Ishikawa (cell line): Measurements from ENCODE around the gene STRADB.

ENCODE experiments used
- CEBPB ChIP-seq: IDR thresholded peaks from 2 replicates; pipeline ENCODE4 v1.6.1; 2012
- EP300 ChIP-seq: IDR thresholded peaks from 2 replicates; pipeline ENCODE4 v1.6.1; 2012; ENCODE audit warnings: borderline replicate concordance
- NFIC ChIP-seq: IDR thresholded peaks from 2 replicates; pipeline ENCODE4 v1.6.1; 2012
- RAD21 ChIP-seq: IDR thresholded peaks from 2 replicates; pipeline ENCODE4 v1.6.1; 2012; ENCODE audit warnings: low read depth
- YY1 ChIP-seq: IDR thresholded peaks from 2 replicates; pipeline ENCODE4 v1.6.1; 2012; ENCODE audit warnings: low read depth
- TF ChIP-seq, protein P1 (sequence below): IDR thresholded peaks from 2 replicates; pipeline ENCODE4 v1.6.1; 2012
- TF ChIP-seq, protein P2 (sequence below): IDR thresholded peaks from 2 replicates; pipeline ENCODE4 v1.6.1; 2012; ENCODE audit warnings: low read depth, mild to moderate bottlenecking

- TF ChIP-seq NFIC = no peak
- TF ChIP-seq RAD21 = no peak
- TF ChIP-seq YY1 = no peak
- TF ChIP-seq EP300 = no peak
- TF ChIP-seq, protein P1, sequence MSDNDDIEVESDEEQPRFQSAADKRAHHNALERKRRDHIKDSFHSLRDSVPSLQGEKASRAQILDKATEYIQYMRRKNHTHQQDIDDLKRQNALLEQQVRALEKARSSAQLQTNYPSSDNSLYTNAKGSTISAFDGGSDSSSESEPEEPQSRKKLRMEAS = no peak
- no peak for TF ChIP-seq CEBPB
- TF ChIP-seq, protein P2, sequence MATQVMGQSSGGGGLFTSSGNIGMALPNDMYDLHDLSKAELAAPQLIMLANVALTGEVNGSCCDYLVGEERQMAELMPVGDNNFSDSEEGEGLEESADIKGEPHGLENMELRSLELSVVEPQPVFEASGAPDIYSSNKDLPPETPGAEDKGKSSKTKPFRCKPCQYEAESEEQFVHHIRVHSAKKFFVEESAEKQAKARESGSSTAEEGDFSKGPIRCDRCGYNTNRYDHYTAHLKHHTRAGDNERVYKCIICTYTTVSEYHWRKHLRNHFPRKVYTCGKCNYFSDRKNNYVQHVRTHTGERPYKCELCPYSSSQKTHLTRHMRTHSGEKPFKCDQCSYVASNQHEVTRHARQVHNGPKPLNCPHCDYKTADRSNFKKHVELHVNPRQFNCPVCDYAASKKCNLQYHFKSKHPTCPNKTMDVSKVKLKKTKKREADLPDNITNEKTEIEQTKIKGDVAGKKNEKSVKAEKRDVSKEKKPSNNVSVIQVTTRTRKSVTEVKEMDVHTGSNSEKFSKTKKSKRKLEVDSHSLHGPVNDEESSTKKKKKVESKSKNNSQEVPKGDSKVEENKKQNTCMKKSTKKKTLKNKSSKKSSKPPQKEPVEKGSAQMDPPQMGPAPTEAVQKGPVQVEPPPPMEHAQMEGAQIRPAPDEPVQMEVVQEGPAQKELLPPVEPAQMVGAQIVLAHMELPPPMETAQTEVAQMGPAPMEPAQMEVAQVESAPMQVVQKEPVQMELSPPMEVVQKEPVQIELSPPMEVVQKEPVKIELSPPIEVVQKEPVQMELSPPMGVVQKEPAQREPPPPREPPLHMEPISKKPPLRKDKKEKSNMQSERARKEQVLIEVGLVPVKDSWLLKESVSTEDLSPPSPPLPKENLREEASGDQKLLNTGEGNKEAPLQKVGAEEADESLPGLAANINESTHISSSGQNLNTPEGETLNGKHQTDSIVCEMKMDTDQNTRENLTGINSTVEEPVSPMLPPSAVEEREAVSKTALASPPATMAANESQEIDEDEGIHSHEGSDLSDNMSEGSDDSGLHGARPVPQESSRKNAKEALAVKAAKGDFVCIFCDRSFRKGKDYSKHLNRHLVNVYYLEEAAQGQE = no peak
Measured at GRCh38 chr2:201432038-201432620, 19.4 kb upstream of the STRADB start.
